ENCODE data around the gene APLF.

APLF gene

DNA sequence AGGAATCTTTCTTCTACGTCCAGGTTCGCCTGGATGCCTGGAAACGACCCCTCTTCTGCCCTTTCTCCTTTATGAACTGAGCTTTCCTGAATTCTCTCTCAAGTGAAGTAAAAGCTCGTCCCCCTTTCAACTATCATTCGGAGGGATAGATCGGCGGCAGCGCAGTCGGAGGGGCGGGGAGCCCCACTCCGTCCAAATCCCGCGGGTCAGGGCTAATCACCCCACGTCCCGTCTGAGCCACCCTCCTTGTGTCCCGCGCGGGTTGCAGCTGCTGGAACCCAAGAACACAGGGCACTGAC lies 658 bp upstream of the APLF start:
- TF ChIP-seq FOXP2 (optimal IDR thresholded peaks at IDR 0.05; ENCODE audit: borderline replicate concordance, extremely low read depth, extremely low read length, insufficient read depth), result no peak
- no peak for TF ChIP-seq TAF1 (IDR thresholded peaks at IDR 0.05; ENCODE audit: borderline replicate concordance, insufficient read depth, low read length)
- TF ChIP-seq REST (IDR thresholded peaks at IDR 0.05; ENCODE audit: insufficient read depth in 1 of 2, low read depth in 2 of 2, low read length in 2 of 2), result no peak
- TF ChIP-seq SIN3A (IDR thresholded peaks at IDR 0.05; ENCODE audit: borderline replicate concordance, insufficient read depth, low read length), result no peak
- TF ChIP-seq POLR2AphosphoS5 (IDR thresholded peaks at IDR 0.05; ENCODE audit: low read depth, low read length), result no peak

GRCh38 chr2:68468801-68469200 lies 1.4 kb downstream of the APLF start:
- TF ChIP-seq REST (IDR thresholded peaks at IDR 0.05; ENCODE audit: insufficient read depth in 1 of 2, low read depth in 2 of 2, low read length in 2 of 2), result no peak
- TF ChIP-seq FOXP2 (optimal IDR thresholded peaks at IDR 0.05; ENCODE audit: borderline replicate concordance, extremely low read depth, extremely low read length, insufficient read depth), result no peak
- no peak for TF ChIP-seq TAF1 (IDR thresholded peaks at IDR 0.05; ENCODE audit: borderline replicate concordance, insufficient read depth, low read length)
- no peak for TF ChIP-seq POLR2AphosphoS5 (IDR thresholded peaks at IDR 0.05; ENCODE audit: low read depth, low read length)
- TF ChIP-seq SIN3A (IDR thresholded peaks at IDR 0.05; ENCODE audit: borderline replicate concordance, insufficient read depth, low read length), result no peak

- no peak for TF ChIP-seq FOXP2 (optimal IDR thresholded peaks at IDR 0.05; ENCODE audit: borderline replicate concordance, extremely low read depth, extremely low read length, insufficient read depth)
- TF ChIP-seq SIN3A (IDR thresholded peaks at IDR 0.05; ENCODE audit: borderline replicate concordance, insufficient read depth, low read length), result no peak
- TF ChIP-seq POLR2AphosphoS5 (IDR thresholded peaks at IDR 0.05; ENCODE audit: low read depth, low read length), result no peak
- no peak for TF ChIP-seq REST (IDR thresholded peaks at IDR 0.05; ENCODE audit: insufficient read depth in 1 of 2, low read depth in 2 of 2, low read length in 2 of 2)
- TF ChIP-seq TAF1 (IDR thresholded peaks at IDR 0.05; ENCODE audit: borderline replicate concordance, insufficient read depth, low read length), result no peak
These were observed 2.5 kb downstream of the APLF start for GRCh38 chr2:68469935-68470334.

DNA sequence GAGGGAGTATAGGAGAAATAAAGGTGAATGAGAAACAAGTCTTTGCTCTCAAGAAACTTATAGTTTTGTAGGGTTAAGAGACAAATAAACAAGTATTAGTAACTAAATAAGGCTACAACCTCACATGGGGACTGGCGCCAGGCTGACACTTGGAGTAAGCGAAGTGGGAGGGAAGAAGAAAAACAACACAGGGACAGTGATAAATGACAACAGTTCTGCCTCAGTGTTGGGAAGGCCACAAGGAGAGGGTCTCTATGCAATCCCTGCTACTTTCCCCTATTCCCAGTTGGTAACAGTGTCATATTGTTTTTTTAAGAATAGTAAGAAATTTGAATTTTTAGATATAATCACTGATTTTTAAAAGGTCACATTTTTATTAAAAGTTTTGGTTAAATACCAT lies 4.0 kb downstream of the APLF start:
- TF ChIP-seq REST (IDR thresholded peaks at IDR 0.05; ENCODE audit: insufficient read depth in 1 of 2, low read depth in 2 of 2, low read length in 2 of 2), result no peak

- no peak for TF ChIP-seq SIN3A (IDR thresholded peaks at IDR 0.05; ENCODE audit: borderline replicate concordance, insufficient read depth, low read length)
- no peak for TF ChIP-seq TAF1 (IDR thresholded peaks at IDR 0.05; ENCODE audit: borderline replicate concordance, insufficient read depth, low read length)
- no peak for TF ChIP-seq FOXP2 (optimal IDR thresholded peaks at IDR 0.05; ENCODE audit: borderline replicate concordance, extremely low read depth, extremely low read length, insufficient read depth)
- no peak for TF ChIP-seq POLR2AphosphoS5 (IDR thresholded peaks at IDR 0.05; ENCODE audit: low read depth, low read length)
- TF ChIP-seq REST (IDR thresholded peaks at IDR 0.05; ENCODE audit: insufficient read depth in 1 of 2, low read depth in 2 of 2, low read length in 2 of 2), result no peak
These were observed 5.5 kb downstream of the APLF start for GRCh38 chr2:68472796-68473414.

All from PFSK-1 (cell line).